Right forelimb (tissue), 1 donor: Measurements from ENCODE around the gene AUTS2.

ENCODE experiments used
- DNase-seq: peaks from one replicate; pipeline ENCODE4 v3.0.0-alpha.2; 2018

Gene AUTS2

GRCh38 chr7:69659983-69660382, 61.7 kb downstream of the AUTS2 start:
- no peak for DNase-seq

- DNase-seq: no peak
Observed at GRCh38 chr7:69661342-69661741, 63.1 kb downstream of the AUTS2 start.

- no peak for DNase-seq
Observed at GRCh38 chr7:69663911-69664832, 65.9 kb downstream of the AUTS2 start.

- no peak for DNase-seq
Observed at GRCh38 chr7:69665369-69665768, 67.1 kb downstream of the AUTS2 start.

GRCh38 chr7:69668339-69668870, 70.1 kb downstream of the AUTS2 start:
- DNase-seq: no peak

GRCh38 chr7:69670701-69671100, 72.4 kb downstream of the AUTS2 start:
- DNase-seq: no peak

- DNase-seq: no peak
Observed at GRCh38 chr7:69673074-69673473, 74.8 kb downstream of the AUTS2 start.

GRCh38 chr7:69674701-69675182, 76.5 kb downstream of the AUTS2 start:
- DNase-seq: no peak

- DNase-seq: no peak
Observed at GRCh38 chr7:69676247-69676646, 78.0 kb downstream of the AUTS2 start.

- DNase-seq: no peak
Observed at GRCh38 chr7:69677054-69677852, 79.0 kb downstream of the AUTS2 start.

GRCh38 chr7:69677881-69678493, 79.7 kb downstream of the AUTS2 start:
- DNase-seq: no peak

GRCh38 chr7:69678494-69679187, 80.4 kb downstream of the AUTS2 start:
- DNase-seq: no peak

GRCh38 chr7:69681181-69681580, 82.9 kb downstream of the AUTS2 start:
- no peak for DNase-seq

- no peak for DNase-seq
Observed at GRCh38 chr7:69682518-69682917, 84.2 kb downstream of the AUTS2 start.

- DNase-seq: no peak
Observed at GRCh38 chr7:69683002-69683401, 84.7 kb downstream of the AUTS2 start.

GRCh38 chr7:69684369-69685292, 86.4 kb downstream of the AUTS2 start:
- DNase-seq: no peak

GRCh38 chr7:69685293-69685631, 87.0 kb downstream of the AUTS2 start:
- no peak for DNase-seq

GRCh38 chr7:69686366-69686765, 88.1 kb downstream of the AUTS2 start:
- DNase-seq: no peak

GRCh38 chr7:69687739-69688433, 89.6 kb downstream of the AUTS2 start:
- DNase-seq: no peak

- DNase-seq: no peak
Observed at GRCh38 chr7:69690329-69690728, 92.1 kb downstream of the AUTS2 start.

GRCh38 chr7:69691327-69691726, 93.1 kb downstream of the AUTS2 start:
- no peak for DNase-seq
